AG09309 (cell line): ENCODE data around the gene MUCL3.
"Not testable (repeated sequence)": the region's sequence is repeated elsewhere in the genome, so short reads cannot be mapped to it uniquely, and the experiment has no call there.

ENCODE experiments used
- DNase-seq: peaks from one replicate; pipeline ENCODE4 v3.0.0-alpha.2; 2010; ENCODE audit warnings: low read depth
- H3K4me3 ChIP-seq: 2 replicates; pipeline ENCODE4 v1.5.1; 2011; ENCODE audit warnings: mild to moderate bottlenecking, low read depth, low read length, moderate library complexity; ENCODE audit not compliant: control insufficient read depth
- CTCF ChIP-seq: IDR thresholded peaks from 2 replicates; pipeline ENCODE4 v1.5.1; 2011; ENCODE audit warnings: mild to moderate bottlenecking, low read depth, low read length, inconsistent platforms; ENCODE audit not compliant: insufficient read depth, control insufficient read depth; ENCODE audit errors: missing control alignments

The MUCL3 gene

GRCh38 chr6:30917487-30917886 is 23.3 kb upstream of the MUCL3 start:
- no peak for DNase-seq
- no peak for TF ChIP-seq CTCF
- H3K4me3 ChIP-seq: no peak overlapping the region

- no peak overlapping the region for H3K4me3 ChIP-seq
- no peak for TF ChIP-seq CTCF
- no peak for DNase-seq
Observed at GRCh38 chr6:30918670-30919069, 22.1 kb upstream of the MUCL3 start.

GRCh38 chr6:30922447-30922852 is 18.3 kb upstream of the MUCL3 start:
- TF ChIP-seq CTCF: no peak

GRCh38 chr6:30924040-30924627 is 16.6 kb upstream of the MUCL3 start:
- not testable (repeated sequence) for DNase-seq, H3K4me3 ChIP-seq

More at GRCh38 chr6:30922447-30922852, 18.3 kb upstream of the MUCL3 start:
- no peak overlapping the region for H3K4me3 ChIP-seq
- no peak for DNase-seq

- TF ChIP-seq CTCF: no peak
- no peak for DNase-seq
- no peak overlapping the region for H3K4me3 ChIP-seq
Observed at GRCh38 chr6:30926644-30927043, 14.1 kb upstream of the MUCL3 start.

- DNase-seq, H3K4me3 ChIP-seq: not testable (repeated sequence)
Observed at GRCh38 chr6:30927080-30927479, 13.7 kb upstream of the MUCL3 start.

- no peak for DNase-seq
- no peak overlapping the region for H3K4me3 ChIP-seq
- no peak for TF ChIP-seq CTCF
Observed at GRCh38 chr6:30928677-30929076, 12.1 kb upstream of the MUCL3 start.

- no peak overlapping the region for H3K4me3 ChIP-seq
- no peak for TF ChIP-seq CTCF
- no peak for DNase-seq
Observed at GRCh38 chr6:30930506-30930905, 10.3 kb upstream of the MUCL3 start.
